SU-DHL-6 (cell line): ENCODE measurements around the gene MTFMT.

Experiments
- H2AFZ ChIP-seq: fragments of 200-600 bp; sonication (generic); 2 replicates; pipeline ENCODE4 v1.6.1; 2014; ENCODE audit warnings: low read depth, mild to moderate bottlenecking, moderate library complexity, mixed read lengths, antibody characterized with exemption, low read length; ENCODE audit not compliant: severe bottlenecking
- H3F3A ChIP-seq: fragments of 200-600 bp; shearing (Covaris generic); 2 replicates; pipeline ENCODE4 v1.6.0; 2016; ENCODE audit warnings: antibody characterized with exemption, mild to moderate bottlenecking; ENCODE audit not compliant: insufficient read depth
- H3K27ac ChIP-seq: fragments of 200-600 bp; sonication (generic); 2 replicates; pipeline ENCODE4 v1.5.1; 2016; ENCODE audit warnings: low read depth, mild to moderate bottlenecking, low read length, moderate library complexity, mixed read lengths
- H3K27me3 ChIP-seq: fragments of 200-600 bp; sonication (generic), shearing (Covaris generic); 2 replicates; pipeline ENCODE4 v1.6.0; 2014; ENCODE audit warnings: mild to moderate bottlenecking, low read length
- H3K36me3 ChIP-seq: fragments of 200-600 bp; sonication (generic); 2 replicates; pipeline ENCODE4 v1.6.1; 2014; ENCODE audit warnings: mild to moderate bottlenecking, low read length, mixed read lengths
- H3K4me2 ChIP-seq: fragments of 300-600, 200-600 bp; shearing (Covaris generic), sonication (generic); 2 replicates; pipeline ENCODE4 v1.6.0; 2014; ENCODE audit warnings: low read length, low read depth, mild to moderate bottlenecking; ENCODE audit not compliant: poor library complexity, severe bottlenecking
- H3K4me3 ChIP-seq: fragments of 200-600 bp; sonication (generic); 2 replicates; pipeline ENCODE4 v1.5.1; 2014; ENCODE audit warnings: antibody characterized with exemption, low read length, mild to moderate bottlenecking, mixed read lengths; ENCODE audit not compliant: insufficient read depth, poor library complexity, severe bottlenecking
- H3K79me2 ChIP-seq: fragments of 200-600 bp; sonication (generic); 2 replicates; pipeline ENCODE4 v1.6.1; 2014; ENCODE audit warnings: mild to moderate bottlenecking, low read length, moderate library complexity; ENCODE audit not compliant: insufficient read depth
- H3K9ac ChIP-seq: fragments of 200-600 bp; sonication (generic); 2 replicates; pipeline ENCODE4 v1.7.0; 2014; ENCODE audit warnings: mild to moderate bottlenecking, low read length
- H3K9me2 ChIP-seq: fragments of 200-600 bp; sonication (generic); replicated peaks from 2 replicates; pipeline ENCODE4 v1.6.1; 2014; ENCODE audit warnings: low read length; ENCODE audit not compliant: insufficient read depth
- H3K9me3 ChIP-seq: fragments of 200-600 bp; sonication (generic); 2 replicates; pipeline ENCODE4 v1.6.1; 2014; ENCODE audit warnings: low read length, mixed read lengths; ENCODE audit not compliant: insufficient read depth
- H4K20me1 ChIP-seq: fragments of 200-600 bp; sonication (generic); 2 replicates; pipeline ENCODE4 v1.6.1; 2014; ENCODE audit warnings: low read depth, mild to moderate bottlenecking, antibody characterized with exemption, low read length, moderate library complexity, mixed read lengths
- EZH2phosphoT487 ChIP-seq: fragments of 200-600 bp; sonication (generic), shearing (Covaris generic); conservative IDR thresholded peaks from 2 replicates; pipeline ENCODE4 v1.6.1; 2018; ENCODE audit warnings: mild to moderate bottlenecking, antibody characterized with exemption, low read length, moderate library complexity, mixed read lengths
- TF ChIP-seq, protein P1 (sequence below): fragments of 200-600 bp; sonication (generic); IDR thresholded peaks from one replicate; pipeline ENCODE4 v1.5.1; 2017; ENCODE audit warnings: antibody characterized with exemption, mild to moderate bottlenecking, low read length, moderate library complexity; ENCODE audit not compliant: insufficient read depth, poor library complexity, severe bottlenecking

The MTFMT gene

DNA sequence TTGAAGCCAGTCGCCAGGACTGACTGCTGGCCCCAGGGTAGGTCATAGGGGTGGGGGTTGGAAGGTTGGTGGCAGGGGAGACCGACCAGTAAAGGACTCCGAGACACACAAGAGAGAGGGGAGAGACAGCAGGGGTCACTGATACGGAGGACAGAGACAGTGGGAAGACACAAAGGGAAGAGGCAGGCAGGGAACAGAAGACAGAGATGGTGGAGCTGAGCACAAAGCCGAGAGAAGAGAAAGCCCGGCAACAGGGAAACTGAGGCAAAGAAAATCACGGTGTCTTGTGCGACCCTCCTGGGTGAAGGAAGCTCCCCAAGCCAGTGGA, 37.8 kb upstream of the MTFMT start:
- no peaks in the 10 kb centered on the region for H3K36me3 ChIP-seq
- H3K9me3 ChIP-seq = no peaks in the 10 kb centered on the region
- H3K4me3 ChIP-seq = no peak overlapping the region
- no peaks in the 10 kb centered on the region for H4K20me1 ChIP-seq
- TF ChIP-seq, protein P1, sequence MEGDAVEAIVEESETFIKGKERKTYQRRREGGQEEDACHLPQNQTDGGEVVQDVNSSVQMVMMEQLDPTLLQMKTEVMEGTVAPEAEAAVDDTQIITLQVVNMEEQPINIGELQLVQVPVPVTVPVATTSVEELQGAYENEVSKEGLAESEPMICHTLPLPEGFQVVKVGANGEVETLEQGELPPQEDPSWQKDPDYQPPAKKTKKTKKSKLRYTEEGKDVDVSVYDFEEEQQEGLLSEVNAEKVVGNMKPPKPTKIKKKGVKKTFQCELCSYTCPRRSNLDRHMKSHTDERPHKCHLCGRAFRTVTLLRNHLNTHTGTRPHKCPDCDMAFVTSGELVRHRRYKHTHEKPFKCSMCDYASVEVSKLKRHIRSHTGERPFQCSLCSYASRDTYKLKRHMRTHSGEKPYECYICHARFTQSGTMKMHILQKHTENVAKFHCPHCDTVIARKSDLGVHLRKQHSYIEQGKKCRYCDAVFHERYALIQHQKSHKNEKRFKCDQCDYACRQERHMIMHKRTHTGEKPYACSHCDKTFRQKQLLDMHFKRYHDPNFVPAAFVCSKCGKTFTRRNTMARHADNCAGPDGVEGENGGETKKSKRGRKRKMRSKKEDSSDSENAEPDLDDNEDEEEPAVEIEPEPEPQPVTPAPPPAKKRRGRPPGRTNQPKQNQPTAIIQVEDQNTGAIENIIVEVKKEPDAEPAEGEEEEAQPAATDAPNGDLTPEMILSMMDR = no peak
- TF ChIP-seq EZH2phosphoT487 = no peak
- no peak overlapping the region for H3K27ac ChIP-seq
- H2AFZ ChIP-seq = no peak overlapping the region
- no peaks in the 10 kb centered on the region for H3K27me3 ChIP-seq
- H3F3A ChIP-seq = no peaks in the 10 kb centered on the region
- H3K4me2 ChIP-seq = no peak overlapping the region
- no peaks in the 10 kb centered on the region for H3K9me2 ChIP-seq
- no peaks in the 10 kb centered on the region for H3K79me2 ChIP-seq
- H3K9ac ChIP-seq = no peak overlapping the region

DNA sequence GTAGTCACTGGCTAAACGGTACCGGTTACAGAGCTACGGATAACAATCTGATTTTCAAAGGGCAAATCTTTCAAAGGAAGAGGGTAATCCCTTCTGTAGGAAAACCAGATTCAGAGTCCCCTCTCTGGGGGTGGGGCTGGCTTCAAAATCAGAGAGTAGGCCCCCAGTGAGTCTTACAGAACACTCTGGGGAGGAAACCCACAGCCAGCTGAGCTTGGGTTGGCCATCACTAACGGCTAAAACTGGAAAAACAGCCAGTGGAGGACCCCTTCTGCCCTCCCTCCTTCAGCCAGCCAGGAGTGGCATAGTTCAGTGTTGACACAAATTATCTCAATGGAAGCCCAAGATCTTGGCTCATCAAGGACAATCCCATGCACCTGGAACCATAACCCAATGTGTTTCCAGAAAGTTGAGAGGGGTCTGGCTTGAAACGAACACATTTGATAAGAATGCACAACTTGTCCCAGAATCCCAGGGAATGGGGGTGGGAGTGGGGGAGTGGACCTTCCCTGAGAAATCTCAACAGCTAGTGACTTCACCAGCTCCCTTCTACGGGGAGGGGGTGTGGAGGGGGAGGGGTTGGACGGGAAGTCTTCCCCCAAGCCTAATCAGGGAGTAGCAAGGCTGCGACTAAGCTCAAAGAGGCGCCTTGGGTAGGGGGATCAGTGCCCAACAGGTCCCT, 37.3 kb upstream of the MTFMT start:
- Histone ChIP-seq H3F3A (no peaks in the 10 kb centered on the region), H3K9me2 (no peaks in the 10 kb centered on the region), H4K20me1 (no peaks in the 10 kb centered on the region), H3K9me3 (no peaks in the 10 kb centered on the region), H3K4me3 (no peak overlapping the region), H3K9ac (no peak overlapping the region), H3K27me3 (no peaks in the 10 kb centered on the region), H3K36me3 (no peaks in the 10 kb centered on the region), H3K4me2 (no peak overlapping the region), H3K79me2 (no peaks in the 10 kb centered on the region), H2AFZ (no peak overlapping the region), H3K27ac (no peak overlapping the region)
- TF ChIP-seq EZH2phosphoT487 = no peak
- TF ChIP-seq, protein P1 = no peak

DNA sequence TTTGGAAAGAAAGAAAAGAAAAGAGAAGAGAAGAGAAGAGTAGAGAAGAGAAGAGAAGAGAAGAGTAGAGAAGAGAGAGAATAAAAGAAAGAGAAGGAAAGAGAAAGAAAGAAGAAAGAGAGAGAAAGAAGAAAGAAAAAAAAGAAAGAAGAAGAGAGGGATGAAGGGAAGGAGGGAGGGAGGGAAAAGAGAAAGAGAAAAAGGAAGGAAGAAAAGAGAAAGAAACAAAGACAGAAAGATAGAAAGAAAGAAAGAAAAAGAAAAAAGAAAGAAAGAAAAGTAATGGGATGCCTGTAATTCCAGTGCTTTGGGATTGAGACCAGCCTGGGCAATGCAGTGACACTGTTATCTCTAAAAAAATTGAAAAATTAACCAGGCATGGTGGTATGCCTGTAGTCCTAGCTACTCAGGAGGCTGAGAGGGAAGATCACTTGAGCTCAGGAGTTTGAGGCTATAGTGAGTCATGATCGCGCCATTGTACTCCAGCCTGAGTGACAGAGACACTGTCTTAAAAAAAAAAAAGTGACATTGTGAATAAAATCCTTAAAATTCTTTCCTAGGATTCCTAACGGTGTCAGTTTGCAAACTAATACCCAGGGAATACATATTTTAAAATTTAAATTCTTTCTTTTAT, 36.7 kb upstream of the MTFMT start:
- no peak overlapping the region for H3K27ac ChIP-seq
- H3K79me2 ChIP-seq = no peaks in the 10 kb centered on the region
- no peaks in the 10 kb centered on the region for H3K9me2 ChIP-seq
- H3K4me2 ChIP-seq = no peak overlapping the region
- no peaks in the 10 kb centered on the region for H3F3A ChIP-seq
- H3K9ac ChIP-seq = no peak overlapping the region
- no peaks in the 10 kb centered on the region for H3K9me3 ChIP-seq
- TF ChIP-seq, protein P1 = no peak
- no peak for TF ChIP-seq EZH2phosphoT487
- no peaks in the 10 kb centered on the region for H4K20me1 ChIP-seq
- H3K36me3 ChIP-seq = no peaks in the 10 kb centered on the region
- no peak overlapping the region for H2AFZ ChIP-seq
- H3K4me3 ChIP-seq = no peak overlapping the region
- no peaks in the 10 kb centered on the region for H3K27me3 ChIP-seq
